HG02763 (cell line): ENCODE measurements around the gene KRT12.

Source experiments
- ATAC-seq: cut with Tn5 transposase; IDR thresholded peaks from one replicate; pipeline ENCODE4 v1.9.1; 2021; ENCODE audit warnings: mild to moderate bottlenecking, moderate library complexity; ENCODE audit not compliant: unreplicated experiment

The KRT12 gene

DNA sequence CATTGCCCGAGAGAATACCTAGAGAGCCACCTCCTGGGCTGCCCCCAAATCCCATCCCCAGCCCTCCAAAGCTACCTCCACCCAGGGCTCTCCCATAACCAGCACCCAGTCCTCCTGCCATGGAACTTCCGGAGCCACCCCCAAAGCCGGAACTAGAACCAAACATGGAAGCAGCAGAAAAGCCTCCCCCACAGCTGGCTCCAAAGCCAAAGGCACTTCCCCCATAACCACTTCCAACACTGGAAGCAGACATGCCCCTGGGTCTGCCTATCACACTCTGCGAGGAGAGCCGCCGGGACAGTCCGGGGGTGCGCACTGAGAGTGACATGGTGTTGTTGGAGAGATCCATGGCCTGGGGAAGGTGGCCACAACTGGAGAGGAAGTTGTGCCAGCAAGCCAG is at the start of gene KRT12:
TSS of gene KRT12 (minus strand) at position 386 of the 400 bp plus-strand sequence. CDS start at position 349, 37 bp downstream.
- ATAC-seq, result no peak

DNA sequence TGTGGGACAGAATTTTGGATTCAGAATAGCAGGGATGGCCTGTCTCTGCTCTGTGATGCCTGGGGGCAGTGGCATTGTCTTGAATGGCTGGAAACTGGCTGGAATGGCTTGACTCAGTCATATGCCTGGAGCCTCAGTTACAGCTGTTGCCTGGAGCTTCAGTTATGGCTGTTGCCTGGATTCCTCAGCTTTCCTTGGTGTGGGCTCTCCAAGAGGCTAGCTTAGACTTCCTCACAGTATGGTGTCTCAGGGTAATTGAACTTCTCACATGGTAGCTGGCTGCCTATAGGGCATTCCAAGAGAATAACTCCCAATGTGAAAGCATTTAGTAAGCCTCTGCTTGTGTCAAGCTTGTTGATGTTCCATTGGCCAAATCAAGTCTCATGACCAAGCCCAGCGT is 49.3 kb upstream of the KRT12 start:
- no peak for ATAC-seq

DNA sequence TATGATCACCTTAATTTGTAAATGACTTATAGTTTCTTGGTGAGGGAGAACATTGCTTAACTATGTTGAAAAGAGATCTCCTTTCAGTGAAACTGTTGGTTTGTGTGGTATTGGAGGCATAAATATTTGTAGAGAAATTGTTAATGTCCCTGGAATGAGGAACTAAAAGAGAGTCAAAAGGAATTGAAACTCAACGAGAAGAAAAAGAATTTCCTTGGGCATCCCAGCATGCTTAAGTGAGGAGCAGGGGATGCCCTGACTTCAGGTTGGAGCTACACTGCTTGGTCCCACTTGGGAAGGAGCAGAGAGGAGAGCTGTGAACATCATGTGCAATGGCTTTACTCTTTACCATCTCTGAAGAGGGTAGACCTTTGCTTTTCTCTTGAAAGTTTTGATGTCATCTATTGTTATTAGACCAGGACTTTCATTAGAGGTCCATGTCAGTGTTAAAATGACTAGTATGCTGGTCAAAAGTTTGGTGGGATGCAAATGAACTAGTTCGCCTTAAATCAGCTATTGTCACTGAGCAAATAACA is 48.8 kb upstream of the KRT12 start:
- no peak for ATAC-seq

DNA sequence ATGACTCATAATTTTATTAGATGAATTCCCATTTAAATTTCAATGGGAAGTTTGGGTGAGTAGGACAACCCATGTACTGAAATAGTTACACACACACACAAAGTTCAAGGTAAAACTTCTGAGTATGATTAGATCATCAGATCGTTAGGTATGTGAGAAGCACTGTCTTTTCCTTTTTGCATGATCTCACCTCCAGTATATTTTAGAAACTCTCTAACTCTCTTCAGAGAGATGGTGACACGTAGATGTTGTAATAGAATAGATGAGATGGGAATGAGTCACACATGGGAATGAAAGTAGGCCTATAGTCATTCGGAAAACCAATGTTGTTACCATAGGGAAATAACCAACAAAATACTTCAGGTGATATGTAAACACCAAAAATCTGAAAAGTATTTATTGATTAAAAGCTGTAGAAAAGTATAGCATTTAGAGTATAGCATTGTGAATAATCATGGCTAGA is 48.2 kb upstream of the KRT12 start:
- no peak for ATAC-seq

DNA sequence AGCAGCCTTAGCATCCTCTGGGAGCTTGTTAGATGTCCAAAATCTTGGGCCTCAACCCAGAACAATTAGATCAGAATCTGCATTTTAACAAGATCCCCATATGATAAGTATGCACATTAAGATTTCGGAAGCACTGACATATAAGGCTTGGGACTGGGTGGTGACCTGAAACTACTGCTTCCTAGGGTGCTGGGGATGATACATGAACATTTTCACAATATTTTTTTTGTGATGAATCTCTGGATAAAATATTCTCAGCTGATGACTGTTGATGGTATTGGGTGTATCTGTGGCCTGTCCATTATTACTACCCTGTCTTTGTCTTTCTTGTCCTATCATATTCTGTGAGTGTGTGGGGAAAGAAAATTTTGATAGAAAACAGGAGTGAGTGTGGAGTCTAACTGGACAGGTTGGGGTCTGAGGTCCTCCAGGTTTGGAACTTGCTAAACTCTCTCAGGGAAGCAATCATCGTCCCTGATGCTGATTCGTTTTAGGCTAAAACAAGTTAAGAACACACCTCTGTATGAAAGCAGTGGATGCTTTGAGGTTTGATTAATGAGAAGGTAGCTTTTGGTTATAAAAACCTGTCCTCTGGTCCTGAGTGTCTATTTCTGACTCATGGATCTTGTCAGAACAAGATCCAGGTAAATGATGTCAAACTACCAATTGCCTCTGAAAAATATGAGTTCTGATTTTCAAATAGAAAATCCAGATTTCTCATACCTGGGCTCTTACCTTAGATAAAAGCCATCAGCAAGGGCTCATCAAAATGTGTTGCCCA is 47.2 kb upstream of the KRT12 start:
- no peak for ATAC-seq

DNA sequence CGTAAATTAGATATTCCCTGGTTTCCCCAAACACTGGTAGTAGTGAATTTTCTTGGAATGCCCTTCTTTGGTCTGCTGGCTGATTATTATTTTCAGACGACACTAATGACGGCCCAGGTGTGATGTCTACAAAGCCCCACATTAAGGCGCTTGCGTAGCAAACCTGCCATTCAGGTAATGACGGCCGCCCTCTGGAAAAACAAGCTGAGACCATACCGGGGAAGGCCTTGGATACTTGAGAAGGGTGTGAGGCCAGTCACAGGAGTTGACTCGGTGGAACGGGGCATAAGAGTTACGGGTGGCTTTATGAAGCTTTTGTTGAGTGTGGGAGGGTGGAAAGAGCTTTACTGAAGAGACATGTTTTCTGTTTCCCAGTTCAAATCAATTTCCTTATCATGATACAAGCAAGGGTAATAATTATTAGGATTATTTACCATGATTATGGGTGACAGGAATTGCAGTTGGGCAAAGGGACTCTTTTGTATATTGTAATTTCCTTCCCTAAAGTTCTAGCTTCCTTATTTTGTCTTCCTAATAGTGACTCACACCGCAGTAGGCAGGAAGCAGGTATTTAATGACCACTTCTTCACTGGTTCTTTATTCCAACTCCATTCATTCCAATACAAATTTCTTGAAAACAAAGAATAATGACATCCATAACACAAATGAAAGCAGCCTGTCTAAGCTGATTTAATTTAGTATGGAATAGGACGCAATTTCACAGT is 45.6 kb upstream of the KRT12 start:
- ATAC-seq, result no peak

DNA sequence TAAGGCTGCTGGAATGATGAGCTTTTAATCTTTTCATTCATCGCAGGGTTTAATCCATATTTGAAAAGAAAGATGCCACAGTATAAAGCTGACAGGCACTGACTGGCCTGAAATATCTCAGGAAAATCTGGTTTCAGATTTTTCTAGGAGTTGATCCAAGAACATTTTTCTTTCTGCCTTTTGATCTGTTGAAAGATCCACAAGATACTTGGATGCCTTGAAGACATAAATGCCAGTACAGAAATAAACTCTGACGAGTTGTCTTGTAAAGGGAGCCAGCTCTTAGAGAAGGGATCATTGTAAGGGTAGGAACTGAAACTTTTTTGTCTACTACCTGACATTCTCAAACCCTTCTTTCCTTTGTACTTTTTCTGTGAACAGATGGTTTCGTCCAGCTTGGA is 43.4 kb upstream of the KRT12 start:
- ATAC-seq, result no peak

DNA sequence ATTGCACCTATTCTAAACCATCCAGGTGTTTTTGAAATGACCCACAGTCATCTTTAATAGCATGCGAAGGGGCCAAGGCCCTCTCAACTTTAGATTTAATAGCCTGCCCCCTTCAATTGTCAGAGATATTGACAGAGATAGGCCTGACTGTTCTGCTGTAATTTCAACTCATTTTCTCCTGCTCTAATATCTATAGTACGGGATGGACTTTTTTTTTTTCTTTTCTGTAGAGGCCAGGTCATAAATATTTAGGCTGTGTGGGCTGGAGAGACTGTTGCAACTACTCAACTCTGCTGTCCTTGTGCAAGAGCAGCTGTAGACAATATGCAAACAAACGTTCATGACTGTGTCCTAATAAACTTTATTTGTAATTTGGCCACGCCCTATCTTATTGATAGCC is 42.7 kb upstream of the KRT12 start:
- ATAC-seq, result no peak

DNA sequence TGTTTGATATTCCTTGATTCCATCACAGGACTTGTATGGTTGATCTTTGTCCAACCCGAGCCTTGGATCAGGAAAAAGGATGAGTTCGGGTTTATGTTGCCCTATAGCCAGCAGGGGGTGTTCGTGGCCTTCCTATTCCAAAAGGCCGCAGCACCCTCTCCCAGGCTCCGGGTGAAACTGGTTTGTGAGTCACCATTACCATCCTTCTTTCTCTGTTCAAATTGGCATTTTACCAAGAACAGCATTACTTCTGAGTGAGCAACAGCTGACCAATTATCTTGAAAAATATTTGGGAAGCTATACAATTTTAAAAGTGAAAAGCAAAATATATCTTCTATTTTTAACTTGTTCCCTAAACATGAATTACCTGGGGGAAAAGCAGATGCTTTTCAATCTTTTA is 42.3 kb upstream of the KRT12 start:
- no peak for ATAC-seq

DNA sequence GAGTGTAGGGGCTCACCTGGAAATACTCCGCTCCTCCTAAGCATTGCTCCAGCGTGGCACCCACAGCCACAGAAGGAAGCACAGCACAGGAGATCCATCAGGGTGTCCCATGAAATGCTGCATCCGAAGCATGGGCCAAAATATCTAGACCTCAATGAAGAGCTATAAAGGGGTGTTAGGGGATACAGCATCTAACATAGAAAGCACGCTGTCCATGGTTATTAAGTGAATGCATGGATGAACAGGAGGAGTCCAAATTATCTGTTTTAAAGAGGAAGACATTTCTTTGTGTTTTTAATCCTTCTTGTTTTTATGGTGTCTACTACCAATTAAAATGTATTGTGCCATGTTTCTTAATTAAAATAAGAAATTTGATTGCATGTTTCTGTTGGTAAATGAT is 39.6 kb upstream of the KRT12 start:
- ATAC-seq, result no peak

DNA sequence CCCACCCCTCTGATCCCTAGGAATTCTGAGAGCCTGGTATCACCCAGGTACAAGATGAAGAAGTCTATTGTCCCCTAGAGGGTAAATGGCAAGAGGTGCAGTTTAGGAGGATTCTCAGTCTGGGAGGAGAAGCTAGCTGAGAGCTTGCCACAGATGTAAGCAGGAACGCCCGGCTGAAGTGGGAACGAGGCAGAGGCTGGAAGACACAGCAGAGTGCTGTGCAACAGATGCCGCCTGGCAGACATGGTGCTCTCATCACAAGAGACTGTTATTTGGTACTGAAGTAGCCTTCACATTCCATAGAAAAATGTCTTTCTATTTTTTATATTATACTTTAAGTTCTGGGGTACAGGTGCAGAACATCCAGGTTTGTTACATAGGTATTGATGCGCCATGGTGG is 38.3 kb upstream of the KRT12 start:
- ATAC-seq, result no peak

DNA sequence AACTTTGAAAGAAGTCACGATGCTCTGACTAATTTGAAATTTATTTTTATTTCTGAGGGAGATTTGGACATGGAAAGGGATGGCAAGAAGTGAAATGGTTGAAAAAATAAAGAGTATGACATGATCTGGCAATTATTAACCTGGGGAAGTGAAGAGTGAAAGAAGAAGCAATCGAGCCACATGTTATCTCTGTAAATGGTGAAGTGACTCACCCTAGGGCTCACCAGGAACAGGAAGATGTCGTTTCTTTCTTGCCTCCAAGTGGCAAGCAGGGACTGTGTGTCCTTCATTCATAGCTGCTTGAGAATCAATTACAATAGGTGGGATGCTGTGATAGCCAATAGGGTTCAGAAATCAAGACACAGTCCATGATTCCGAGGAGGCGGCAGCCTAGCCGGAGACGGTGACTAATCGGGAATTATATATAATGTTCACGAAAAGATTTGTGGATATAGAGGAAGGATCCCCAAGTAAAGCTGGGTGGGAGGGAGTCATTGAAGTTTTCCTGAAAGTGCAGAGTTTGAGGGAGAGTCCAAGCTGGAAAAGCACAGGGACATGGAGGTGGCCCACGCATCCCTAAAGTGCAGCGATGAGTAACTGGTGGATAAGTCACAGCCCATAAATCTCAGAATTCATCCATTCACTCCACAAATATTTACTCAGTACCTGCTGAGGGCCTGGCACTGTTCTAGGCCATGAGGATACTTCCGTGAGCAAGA is 36.3 kb upstream of the KRT12 start:
- ATAC-seq, result no peak

DNA sequence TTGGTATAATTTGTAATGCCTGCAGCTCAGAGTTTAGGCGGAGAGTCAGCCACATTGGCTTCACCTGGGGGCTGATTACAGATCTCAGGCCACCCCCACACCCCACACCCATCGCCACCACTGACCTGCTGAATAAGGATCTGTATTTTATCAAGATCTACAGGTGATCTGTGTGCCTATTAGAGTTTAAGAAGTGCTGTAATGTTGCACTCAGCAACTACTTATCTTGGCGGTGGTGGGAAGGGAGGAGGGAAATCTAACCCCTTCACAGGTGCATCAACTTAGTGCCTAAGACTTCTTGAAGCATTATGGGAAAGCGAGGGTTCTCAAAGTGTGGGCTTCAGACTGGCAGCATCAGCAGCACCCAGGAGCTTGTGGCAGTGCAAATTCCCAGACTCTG is 35.5 kb upstream of the KRT12 start:
- ATAC-seq, result no peak

DNA sequence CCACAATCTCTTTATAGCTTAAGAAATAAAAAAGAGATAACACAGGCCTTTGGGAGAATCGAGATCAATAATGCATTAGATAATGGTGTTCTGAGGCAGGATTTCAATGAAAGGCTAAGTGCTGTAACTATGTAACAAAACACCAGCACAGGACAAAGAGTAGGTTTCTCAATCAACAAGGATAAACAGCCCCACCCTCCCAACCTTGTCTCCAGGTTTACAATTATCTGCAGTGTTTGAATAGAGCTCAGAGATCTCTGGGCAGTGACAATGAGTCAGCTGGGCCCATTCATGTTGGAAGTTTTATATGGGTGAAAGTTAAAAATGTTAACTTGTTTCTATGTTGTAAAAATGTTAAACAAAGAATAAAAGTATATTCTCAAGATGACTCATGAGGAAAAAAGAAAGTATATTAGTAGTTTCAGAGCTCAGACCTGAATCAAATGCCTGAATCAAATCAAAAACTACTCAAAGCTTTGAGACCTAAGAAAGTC is 35.0 kb upstream of the KRT12 start:
- ATAC-seq, result no peak

DNA sequence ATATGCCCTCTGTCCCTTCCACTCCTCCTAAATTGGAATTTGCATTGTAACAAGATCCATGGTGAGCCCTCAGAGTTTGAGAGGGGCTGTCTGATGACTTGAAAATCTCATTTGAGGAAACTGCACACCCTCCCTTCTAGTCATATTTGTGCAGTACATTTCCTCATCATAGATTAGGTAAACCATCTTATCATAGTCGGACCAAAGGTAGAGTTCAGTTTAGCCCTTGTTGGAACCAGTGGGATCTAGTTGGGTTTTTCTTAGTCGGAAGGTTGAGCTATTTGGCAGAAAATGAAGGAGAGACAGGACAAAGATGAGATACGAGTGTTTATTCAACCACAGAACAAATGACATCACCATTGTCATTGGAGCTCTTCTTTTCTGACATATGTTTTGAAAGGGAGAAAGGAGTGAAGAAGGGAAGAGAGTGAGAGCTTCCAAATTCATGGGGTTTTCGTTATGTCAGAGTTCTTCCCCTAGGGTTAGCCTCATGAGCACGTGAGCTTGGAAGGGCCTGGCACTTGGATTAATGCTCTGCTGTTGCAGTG is 33.9 kb upstream of the KRT12 start:
- ATAC-seq, result no peak

DNA sequence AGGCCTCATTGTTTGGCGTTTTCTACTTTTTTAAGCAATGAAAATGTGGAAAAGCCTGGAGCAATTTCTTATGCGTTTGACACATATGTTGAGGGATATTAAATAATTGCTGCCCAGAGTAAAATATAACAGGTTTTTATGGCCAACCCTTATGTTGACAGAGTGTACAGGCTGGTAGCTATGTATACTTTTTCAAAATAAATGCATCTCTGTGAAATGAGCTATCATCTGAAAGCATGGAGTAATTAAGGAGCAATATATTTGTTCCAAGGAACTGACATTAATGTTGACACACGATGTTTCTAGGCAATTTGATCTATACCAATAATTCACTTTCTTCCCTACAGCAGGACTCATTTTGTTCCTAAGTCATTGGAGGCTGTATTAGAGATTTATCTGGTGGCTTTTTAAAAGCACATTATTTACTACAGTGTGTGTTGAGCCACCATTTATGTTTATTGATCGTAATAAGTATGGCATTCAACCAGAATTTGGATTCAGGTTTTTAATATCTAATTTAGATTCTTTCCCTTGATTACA is 30.0 kb upstream of the KRT12 start:
- ATAC-seq, result no peak

DNA sequence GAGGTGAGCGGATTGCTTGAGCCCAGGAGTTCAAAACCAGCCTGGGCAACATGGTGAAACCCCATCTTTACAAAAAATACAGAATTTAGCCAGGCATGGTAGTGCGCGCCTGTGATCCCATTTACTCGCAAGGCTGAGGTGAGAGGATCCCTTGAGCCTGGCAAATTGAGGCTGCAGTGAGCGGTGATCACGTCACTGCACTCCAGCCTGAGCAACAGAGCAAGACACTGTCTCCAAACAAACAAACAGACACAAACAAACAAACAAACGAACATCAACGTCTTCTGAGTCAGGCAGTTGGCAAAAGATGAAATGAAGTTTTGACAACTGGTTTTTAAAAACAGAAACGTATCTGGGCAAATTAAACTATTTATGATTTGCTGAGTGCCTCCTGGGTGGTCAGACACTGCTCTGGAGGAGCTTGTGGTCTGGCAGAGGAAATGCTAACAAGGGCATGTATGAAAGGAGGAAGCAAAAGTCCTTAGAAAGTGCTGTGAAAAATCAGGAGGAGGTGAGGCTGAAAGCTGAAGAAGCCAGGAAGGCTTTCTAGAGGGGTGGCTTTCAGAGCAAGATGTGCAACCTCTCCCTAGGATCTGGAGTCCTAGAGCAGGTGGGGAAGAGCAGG is 28.2 kb upstream of the KRT12 start:
- ATAC-seq, result no peak

DNA sequence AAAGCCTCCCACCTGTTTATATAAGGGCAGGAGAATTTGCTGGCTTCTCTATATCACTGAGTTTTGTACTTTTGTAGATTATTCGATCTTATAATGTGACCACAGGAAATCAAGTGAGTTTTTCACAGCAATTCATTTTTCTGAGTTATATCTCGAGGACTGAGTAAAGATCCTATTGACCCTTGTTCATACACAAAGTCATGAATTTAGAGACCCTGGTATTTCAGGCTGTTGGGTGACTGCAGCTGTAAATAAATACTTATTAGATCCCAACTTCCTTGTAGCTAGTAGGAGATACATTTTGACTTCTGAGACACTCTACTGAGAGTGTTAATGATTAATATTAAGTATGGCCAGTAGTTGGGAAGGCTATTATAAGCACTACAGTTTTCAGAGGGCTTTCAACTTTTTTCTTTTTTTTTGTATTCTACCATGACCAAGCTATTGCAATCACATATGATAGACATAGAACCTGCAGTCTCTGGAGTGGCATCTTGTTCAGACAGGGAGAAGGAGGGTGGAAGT is 21.2 kb upstream of the KRT12 start:
- no peak for ATAC-seq

DNA sequence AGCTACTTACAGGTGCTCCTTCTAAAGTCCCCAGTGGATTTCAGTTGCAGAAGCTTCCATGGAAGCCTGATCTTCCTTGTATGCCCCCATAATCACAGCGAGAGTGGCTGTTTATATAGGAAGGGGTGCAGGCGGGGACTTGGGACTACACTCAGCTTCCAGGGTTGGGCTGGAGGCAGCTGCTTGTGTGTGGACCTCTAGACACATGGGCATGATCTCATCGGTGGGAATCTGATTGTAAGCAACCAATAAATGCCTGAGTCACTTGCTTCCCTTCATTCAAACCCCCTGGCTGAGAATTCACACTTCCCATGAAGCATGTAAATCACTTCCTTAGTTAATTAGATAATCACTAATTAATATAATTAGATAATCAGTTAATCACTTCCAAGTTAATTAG is 19.1 kb upstream of the KRT12 start:
- no peak for ATAC-seq
